Peyer's patch (tissue), 4 donors: ENCODE measurements around the gene CCNL2.

Source experiments
- CTCF ChIP-seq, 6 experiments: fragments of 450-650 bp in 4 of 6; fragments of 200-600 bp in 2 of 6; sonication (generic) in 1 of 6; IDR thresholded peaks; one replicate each; pipeline ENCODE4 v1.5.1; 2017 to 2019; ENCODE audit warnings: antibody characterized with exemption in 6 of 6, mild to moderate bottlenecking in 3 of 6, moderate library complexity in 1 of 6
- POLR2A ChIP-seq, 2 donors: fragments of 450-650 bp; IDR thresholded peaks; one replicate each; pipeline ENCODE4 v1.5.1; 2017; ENCODE audit warnings: antibody characterized with exemption in 2 of 2, mild to moderate bottlenecking in 2 of 2, moderate library complexity in 2 of 2

- TF ChIP-seq CTCF (IDR thresholded peaks at IDR 0.05): no peak
- no peak for TF ChIP-seq POLR2A (IDR thresholded peaks at IDR 0.05)
Observed at GRCh38 chr1:1390675-1391074, 8.5 kb downstream of the CCNL2 start.
